Central memory CD8-positive, alpha-beta T cell (primary cell): Measurements from ENCODE around the gene ERBB4.

ENCODE experiments used
- ATAC-seq: fragments of 150-1000 bp; cut with Tn5 transposase; replicated peaks from 2 replicates; pipeline ENCODE4 v1.10.0; 2022; ENCODE audit warnings: mild to moderate bottlenecking, moderate FRiP score, moderate number of reproducible peaks; ENCODE audit not compliant: poor library complexity, severe bottlenecking; ENCODE audit errors: extremely low read depth
- DNase-seq, 2 donors: peaks; one replicate each; pipeline ENCODE4 v3.0.0; 2021; ENCODE audit warnings: low spot score in 2 of 2
- H3K27ac Mint-ChIP-seq: one replicate; pipeline ENCODE4 v1.8.0; 2022; ENCODE audit warnings: low read depth, mild to moderate bottlenecking, moderate library complexity, mixed read lengths
- H3K27me3 Mint-ChIP-seq: one replicate; pipeline ENCODE4 v1.8.0; 2022; ENCODE audit warnings: mixed read lengths
- H3K36me3 Mint-ChIP-seq: one replicate; pipeline ENCODE4 v1.8.0; 2022; ENCODE audit warnings: mild to moderate bottlenecking, moderate library complexity, mixed read lengths; ENCODE audit not compliant: insufficient read depth
- H3K4me1 Mint-ChIP-seq: one replicate; pipeline ENCODE4 v1.8.0; 2022; ENCODE audit warnings: mixed read lengths
- H3K4me3 Mint-ChIP-seq: one replicate; pipeline ENCODE4 v1.8.0; 2022; ENCODE audit warnings: mild to moderate bottlenecking, moderate library complexity, mixed read lengths
- H3K9me3 Mint-ChIP-seq: one replicate; pipeline ENCODE4 v1.8.0; 2022; ENCODE audit warnings: mixed read lengths

ERBB4 gene

DNA sequence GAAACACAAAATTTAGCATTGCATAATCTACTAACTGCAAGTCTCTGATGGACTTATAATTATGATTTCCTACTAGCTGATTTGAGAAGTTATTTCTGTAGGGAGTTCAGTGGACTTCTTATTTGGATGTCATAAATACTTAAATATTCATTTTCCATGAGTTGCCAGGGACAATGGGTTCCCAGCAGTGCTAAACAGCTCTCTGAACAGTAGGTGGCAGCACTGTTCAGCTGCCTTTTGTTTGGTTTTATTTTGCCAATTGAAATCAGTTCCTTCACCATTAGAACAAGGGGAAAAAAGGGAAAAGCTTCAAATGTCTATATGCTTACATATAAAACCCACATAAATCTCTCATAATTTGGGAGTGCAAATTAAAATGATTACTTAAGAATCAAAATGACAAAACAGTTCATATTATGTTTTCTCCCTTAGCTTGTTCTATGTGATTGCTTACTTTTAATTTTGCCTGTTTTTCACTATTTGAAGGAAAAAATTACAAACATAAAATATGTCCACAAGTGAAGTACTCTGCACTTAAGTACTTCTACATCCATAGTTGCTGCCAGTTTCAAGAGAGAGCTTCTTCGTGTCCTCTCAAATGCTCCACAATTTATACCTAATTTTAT lies 1083.3 kb downstream of the ERBB4 start:
- DNase-seq (no peak), ATAC-seq (no peak)
- Mint-ChIP-seq H3K4me3 (no peak overlapping the region), H3K4me1 (no peaks in the 10 kb centered on the region), H3K27ac (no peak overlapping the region), H3K9me3 (peaks cover 5% of the 10 kb centered on the region), H3K27me3 (no peaks in the 10 kb centered on the region), H3K36me3 (no peaks in the 10 kb centered on the region)

DNA sequence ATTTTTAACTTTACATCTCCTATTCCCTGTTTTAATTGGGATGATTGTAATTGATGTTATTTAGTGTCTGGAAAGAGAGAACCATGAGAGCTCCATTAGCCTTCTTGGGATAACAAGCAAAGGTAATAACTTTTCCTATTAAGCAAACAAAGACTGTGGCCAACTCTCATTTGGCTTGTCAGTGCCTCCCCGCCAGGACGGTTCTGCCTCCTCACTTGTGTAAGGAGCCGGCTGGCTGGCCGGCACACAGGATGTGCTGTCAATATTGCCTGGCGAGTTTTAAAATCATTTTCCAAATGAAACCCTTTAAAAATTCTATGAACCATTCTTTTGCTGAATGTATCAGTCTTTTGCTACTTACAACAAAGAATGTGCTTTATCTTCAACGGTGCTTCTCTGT lies 1083.9 kb downstream of the ERBB4 start:
- Mint-ChIP-seq H3K27ac (no peak overlapping the region), H3K36me3 (no peaks in the 10 kb centered on the region), H3K27me3 (no peaks in the 10 kb centered on the region), H3K9me3 (peaks cover 11% of the 10 kb centered on the region), H3K4me3 (no peak overlapping the region), H3K4me1 (no peaks in the 10 kb centered on the region)
- no peak for ATAC-seq
- no peak for DNase-seq

DNA sequence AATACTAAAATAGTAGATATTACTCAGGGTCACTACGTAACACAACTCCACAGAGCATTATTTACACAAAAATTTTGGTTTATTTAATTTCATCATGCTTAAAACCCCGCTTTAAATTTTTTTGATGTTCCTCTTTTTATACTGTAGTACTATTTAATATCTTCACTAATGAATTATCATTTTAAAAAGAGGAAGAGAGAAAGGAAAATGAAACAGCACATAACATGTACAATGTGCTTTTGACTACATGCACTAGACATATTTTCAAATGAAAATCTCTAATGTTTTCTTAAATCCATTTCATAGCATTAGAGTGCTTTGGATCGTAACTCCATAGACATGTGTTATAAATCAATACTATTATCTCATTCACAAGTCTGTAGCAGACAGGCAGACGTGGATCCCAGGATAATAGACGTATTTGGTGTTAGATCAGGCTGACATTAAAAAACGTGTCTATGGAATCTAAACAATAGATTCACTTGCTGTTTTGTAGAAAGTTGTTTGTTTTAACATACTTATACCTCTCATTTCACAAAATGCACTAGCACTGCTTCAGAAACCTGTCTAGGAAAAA lies 1085.2 kb downstream of the ERBB4 start:
- no peaks in the 10 kb centered on the region for H3K4me1 Mint-ChIP-seq
- ATAC-seq: no peak
- H3K4me3 Mint-ChIP-seq: no peak overlapping the region
- no peaks in the 10 kb centered on the region for H3K27me3 Mint-ChIP-seq
- H3K36me3 Mint-ChIP-seq: no peaks in the 10 kb centered on the region
- H3K27ac Mint-ChIP-seq: no peak overlapping the region
- DNase-seq: no peak
- H3K9me3 Mint-ChIP-seq: peaks cover 11% of the 10 kb centered on the region

DNA sequence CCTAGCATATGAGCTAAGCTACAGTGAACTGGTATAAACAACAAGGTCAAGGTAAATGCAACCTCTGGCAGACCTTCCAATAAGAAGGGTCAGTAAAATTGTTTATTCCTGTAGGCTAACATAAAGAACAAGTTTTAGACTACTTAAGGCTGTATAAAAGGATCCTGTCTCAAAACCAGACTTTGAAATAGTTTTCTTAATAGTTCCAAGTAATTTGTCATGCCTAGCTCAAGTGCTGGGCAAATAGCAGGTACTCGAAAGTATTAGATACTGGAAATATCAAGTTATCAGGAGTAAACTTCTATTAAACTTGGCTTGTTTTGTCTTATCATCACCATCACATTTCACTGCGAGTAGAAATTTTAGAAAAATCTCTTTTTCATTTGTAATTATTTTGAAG lies 1087.0 kb downstream of the ERBB4 start:
- no peak overlapping the region for H3K4me3 Mint-ChIP-seq
- peaks cover 6% of the 10 kb centered on the region for H3K9me3 Mint-ChIP-seq
- no peaks in the 10 kb centered on the region for H3K4me1 Mint-ChIP-seq
- DNase-seq: no peak
- no peak overlapping the region for H3K27ac Mint-ChIP-seq
- H3K27me3 Mint-ChIP-seq: no peaks in the 10 kb centered on the region
- H3K36me3 Mint-ChIP-seq: no peaks in the 10 kb centered on the region
- ATAC-seq: no peak

DNA sequence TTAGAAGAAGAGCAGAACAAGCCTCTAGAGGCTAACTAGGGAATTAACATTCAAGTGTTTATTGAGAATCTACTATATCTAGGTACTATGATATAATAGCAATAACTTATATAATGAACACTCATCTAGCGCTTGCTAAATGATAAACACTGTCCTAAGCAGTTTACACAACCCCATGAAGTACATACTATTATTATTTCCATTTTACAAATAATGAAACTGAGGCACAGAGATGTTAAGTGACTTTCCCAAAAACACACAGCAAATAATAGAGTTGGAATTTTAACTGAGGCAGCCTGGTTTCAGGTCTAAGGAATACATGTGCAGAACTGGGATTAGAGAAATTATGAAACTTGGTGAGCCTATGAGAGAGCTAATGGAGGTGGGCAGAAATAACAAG lies 1088.8 kb downstream of the ERBB4 start:
- no peak for ATAC-seq
- Mint-ChIP-seq H3K4me1 (no peaks in the 10 kb centered on the region), H3K9me3 (peaks cover 17% of the 10 kb centered on the region), H3K27me3 (no peaks in the 10 kb centered on the region), H3K36me3 (no peaks in the 10 kb centered on the region), H3K4me3 (no peak overlapping the region), H3K27ac (no peak overlapping the region)
- DNase-seq: no peak

DNA sequence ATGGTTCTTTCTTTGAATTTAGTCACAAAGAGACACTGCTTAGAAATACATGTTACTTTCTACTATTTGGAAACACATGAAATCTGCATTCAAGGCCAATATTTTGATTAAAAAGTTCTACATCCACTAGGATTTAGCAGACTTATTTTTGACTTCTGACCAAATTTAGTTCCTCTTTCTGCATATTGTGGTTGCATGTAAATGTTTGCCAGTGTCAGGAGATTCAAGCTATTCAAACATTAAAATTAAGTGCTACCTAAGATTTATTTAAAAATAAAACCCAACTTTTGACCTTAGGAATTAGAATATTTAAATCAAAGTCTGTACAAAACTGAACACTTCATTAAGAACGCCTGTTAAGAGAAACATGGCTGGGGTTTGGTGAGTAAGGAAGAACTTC lies 1091.1 kb downstream of the ERBB4 start:
- H3K36me3 Mint-ChIP-seq: no peaks in the 10 kb centered on the region
- H3K27me3 Mint-ChIP-seq: no peaks in the 10 kb centered on the region
- H3K4me1 Mint-ChIP-seq: no peaks in the 10 kb centered on the region
- peaks cover 17% of the 10 kb centered on the region for H3K9me3 Mint-ChIP-seq
- DNase-seq: no peak
- ATAC-seq: no peak
- H3K4me3 Mint-ChIP-seq: no peak overlapping the region
- H3K27ac Mint-ChIP-seq: no peak overlapping the region

DNA sequence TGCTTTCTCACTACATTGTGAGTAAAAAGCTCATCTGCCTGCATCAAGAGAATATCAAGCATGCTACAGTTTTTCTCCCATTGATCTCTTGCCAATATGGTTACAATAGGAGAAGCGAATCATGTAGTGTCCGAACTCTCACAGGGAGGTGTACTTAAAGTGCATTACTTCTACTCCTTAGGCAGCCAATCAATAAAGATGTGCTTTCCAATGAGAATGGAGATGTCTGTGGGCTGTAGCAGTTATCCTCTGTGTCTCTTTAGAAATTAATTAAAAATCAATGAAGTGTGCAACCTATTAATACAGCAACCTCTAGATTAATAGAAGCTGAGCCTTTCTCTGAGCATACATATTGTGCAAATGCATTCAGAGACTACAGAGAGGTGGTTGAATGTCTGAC lies 1098.5 kb downstream of the ERBB4 start:
- Mint-ChIP-seq H3K36me3 (no peaks in the 10 kb centered on the region), H3K27ac (no peak overlapping the region), H3K9me3 (peaks cover 6% of the 10 kb centered on the region), H3K4me3 (no peak overlapping the region), H3K27me3 (no peaks in the 10 kb centered on the region), H3K4me1 (no peaks in the 10 kb centered on the region)
- no peak for DNase-seq
- ATAC-seq: no peak

DNA sequence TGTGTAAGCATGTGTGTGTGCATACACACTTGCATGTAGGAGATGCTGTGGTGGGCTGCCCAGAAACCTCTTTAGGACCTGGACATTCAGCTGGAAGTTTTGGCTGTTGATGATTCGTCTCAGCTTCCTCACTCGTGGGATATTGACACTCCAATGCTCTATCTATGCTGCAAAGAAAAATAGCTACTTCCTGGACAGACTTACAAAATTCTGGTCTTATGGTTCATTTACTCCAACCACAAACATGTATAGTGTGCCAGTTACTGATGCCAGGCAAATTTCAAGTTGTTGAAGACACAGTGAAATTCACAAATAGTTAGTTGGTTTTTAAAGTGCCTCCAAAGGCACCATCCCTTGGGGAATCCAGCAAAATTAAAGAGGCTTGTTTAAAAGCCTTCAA lies 1099.6 kb downstream of the ERBB4 start:
- Mint-ChIP-seq H3K27ac (no peak overlapping the region), H3K4me1 (no peaks in the 10 kb centered on the region), H3K4me3 (no peak overlapping the region), H3K27me3 (no peaks in the 10 kb centered on the region), H3K9me3 (peaks cover 5% of the 10 kb centered on the region), H3K36me3 (no peaks in the 10 kb centered on the region)
- ATAC-seq: no peak
- no peak for DNase-seq

DNA sequence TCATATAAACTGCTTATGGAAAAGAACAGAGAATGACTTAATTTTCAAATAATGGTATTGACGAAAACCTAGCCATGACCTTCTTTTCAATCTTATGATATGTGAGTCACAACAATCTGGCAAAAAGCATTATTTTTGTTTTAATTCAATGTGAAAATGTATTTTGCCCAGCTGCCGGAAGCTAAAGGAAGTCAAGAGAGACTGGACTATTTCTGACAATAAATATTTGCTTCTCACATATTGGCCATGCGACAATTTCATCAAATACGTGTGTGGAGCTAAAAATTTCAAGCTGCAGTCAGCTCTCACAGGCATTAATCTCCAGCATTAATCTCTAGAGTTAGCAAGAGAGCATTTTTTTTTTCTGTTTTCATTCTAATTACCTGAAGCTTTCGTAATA lies 1101.2 kb downstream of the ERBB4 start:
- DNase-seq: no peak
- Mint-ChIP-seq H3K4me3 (no peak overlapping the region), H3K9me3 (peaks cover 13% of the 10 kb centered on the region), H3K27me3 (no peaks in the 10 kb centered on the region), H3K4me1 (no peaks in the 10 kb centered on the region), H3K36me3 (no peaks in the 10 kb centered on the region), H3K27ac (no peak overlapping the region)
- ATAC-seq: no peak

DNA sequence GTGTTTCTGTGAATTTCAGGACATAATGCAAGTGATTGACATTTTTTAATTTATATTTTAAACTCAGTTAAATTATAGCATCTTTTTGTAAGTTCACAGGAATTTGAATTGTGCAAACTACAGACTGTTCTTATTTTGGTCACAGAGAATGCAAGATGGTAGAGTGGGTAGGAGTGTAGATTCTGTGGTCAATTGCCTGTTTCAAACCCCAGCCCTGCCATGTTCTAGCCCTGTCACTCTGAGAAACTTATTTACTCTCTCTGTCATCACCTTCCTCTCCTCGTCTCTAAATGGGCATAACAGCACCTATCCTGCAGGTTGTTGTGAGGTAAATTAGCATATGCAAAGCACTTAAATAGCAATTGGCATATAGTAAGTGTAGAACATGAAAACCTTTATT lies 1102.4 kb downstream of the ERBB4 start:
- H3K36me3 Mint-ChIP-seq: no peaks in the 10 kb centered on the region
- no peak overlapping the region for H3K4me3 Mint-ChIP-seq
- H3K4me1 Mint-ChIP-seq: no peaks in the 10 kb centered on the region
- no peaks in the 10 kb centered on the region for H3K27me3 Mint-ChIP-seq
- no peak overlapping the region for H3K27ac Mint-ChIP-seq
- ATAC-seq (no peak), DNase-seq (no peak)
- peaks cover 13% of the 10 kb centered on the region for H3K9me3 Mint-ChIP-seq

DNA sequence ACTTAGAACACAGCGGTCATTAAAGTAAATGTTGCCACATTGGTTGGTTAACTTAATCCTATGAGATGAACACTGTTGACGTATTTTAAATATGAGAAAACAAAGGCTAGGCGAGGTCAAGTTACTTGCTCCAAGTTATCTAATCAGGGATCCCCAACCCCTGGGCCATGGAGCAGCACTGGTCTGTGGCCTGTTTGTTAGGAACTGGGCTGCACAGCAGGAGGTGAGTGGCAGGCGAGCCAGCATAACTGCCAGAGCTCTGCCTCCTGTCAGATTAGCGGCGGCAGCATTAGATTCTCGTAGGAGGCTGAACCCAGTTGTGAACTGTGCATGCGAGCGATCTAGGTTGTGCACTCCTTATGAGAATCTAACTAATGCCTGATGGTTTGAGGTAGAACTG lies 1103.3 kb downstream of the ERBB4 start:
- DNase-seq: no peak
- Mint-ChIP-seq H3K27me3 (no peaks in the 10 kb centered on the region), H3K27ac (no peak overlapping the region), H3K9me3 (peaks cover 13% of the 10 kb centered on the region), H3K4me3 (no peak overlapping the region), H3K4me1 (no peaks in the 10 kb centered on the region), H3K36me3 (no peaks in the 10 kb centered on the region)
- no peak for ATAC-seq

DNA sequence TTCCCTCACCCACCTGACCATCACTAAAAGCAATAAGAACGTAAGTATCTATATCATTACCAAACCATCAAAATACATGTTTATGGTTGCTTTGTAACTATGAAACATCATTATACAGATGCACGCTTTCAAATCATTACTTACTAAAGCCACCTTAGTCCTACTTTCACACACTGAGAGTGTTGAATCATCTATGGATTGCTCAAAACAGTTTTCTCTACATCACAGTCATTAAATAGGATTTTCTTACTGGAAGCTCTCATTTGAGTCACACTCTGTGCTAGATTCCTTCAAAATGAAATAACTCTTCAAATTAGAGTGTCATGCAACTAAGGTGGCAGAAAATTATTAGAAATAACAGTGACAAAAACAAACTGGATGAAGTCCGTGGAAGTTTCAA lies 1103.8 kb downstream of the ERBB4 start:
- H3K4me1 Mint-ChIP-seq: no peaks in the 10 kb centered on the region
- no peaks in the 10 kb centered on the region for H3K27me3 Mint-ChIP-seq
- DNase-seq (no peak), ATAC-seq (no peak)
- no peak overlapping the region for H3K27ac Mint-ChIP-seq
- H3K9me3 Mint-ChIP-seq: peaks cover 13% of the 10 kb centered on the region
- H3K4me3 Mint-ChIP-seq: no peak overlapping the region
- no peaks in the 10 kb centered on the region for H3K36me3 Mint-ChIP-seq

DNA sequence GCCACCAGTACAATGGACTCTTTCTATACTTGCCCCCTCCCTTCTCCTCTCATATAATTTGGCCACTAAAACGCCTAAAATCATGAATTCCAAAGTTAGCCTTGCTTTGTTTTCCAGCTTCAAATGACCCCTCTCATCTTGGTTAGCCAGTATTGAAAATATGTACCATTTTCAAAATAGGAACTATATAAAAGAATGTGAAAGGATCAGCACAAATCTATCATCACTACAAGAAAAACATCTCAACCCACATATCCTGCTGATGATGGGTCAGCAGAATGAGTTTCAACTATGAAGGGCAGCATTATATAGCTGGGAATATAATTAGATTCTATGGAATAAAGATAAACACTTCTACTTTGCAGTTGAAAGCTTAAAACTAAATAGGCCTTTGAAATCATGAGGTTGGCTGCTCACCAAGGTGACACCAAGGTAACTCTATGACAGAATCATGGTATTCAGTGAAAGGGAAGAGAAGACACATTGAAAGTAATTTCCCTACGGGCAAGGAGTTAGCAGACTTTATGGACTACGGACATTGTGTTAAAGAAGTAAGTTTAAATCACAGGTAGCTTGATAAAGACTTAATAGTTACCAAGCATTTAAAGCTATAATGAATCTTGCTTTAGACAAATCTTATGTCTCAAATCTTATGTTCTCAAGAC lies 1109.2 kb downstream of the ERBB4 start:
- Mint-ChIP-seq H3K4me3 (no peak overlapping the region), H3K27ac (no peak overlapping the region), H3K9me3 (peaks cover 8% of the 10 kb centered on the region), H3K27me3 (no peaks in the 10 kb centered on the region), H3K4me1 (no peaks in the 10 kb centered on the region), H3K36me3 (no peaks in the 10 kb centered on the region)
- ATAC-seq (no peak), DNase-seq (no peak)
